HUDEP-2 (cell line): ENCODE data around the gene DHDH.

ENCODE experiments used
- DNase-seq, 76 experiments: peaks; one replicate each; lab custom pipeline; 2025; ENCODE audit not compliant: unreplicated experiment in 76 of 76; lab: John Stamatoyannopoulos, UW

DHDH gene

GRCh38 chr19:48965040-48965805 lies 31.7 kb downstream of the DHDH start, which contains the start of gene FTL:
TSS of gene FTL (plus strand) at chr19:48965309. CDS start at chr19:48965508, 199 bp downstream.
- peak in 74 of 76 experiments; percentile 90 to 99 (median 98) for DNase-seq

GRCh38 chr19:48965806-48966540 lies 32.5 kb downstream of the DHDH start:
- DNase-seq: peak in 73 of 76 experiments; percentile 45 to 97 (median 82)

DNA sequence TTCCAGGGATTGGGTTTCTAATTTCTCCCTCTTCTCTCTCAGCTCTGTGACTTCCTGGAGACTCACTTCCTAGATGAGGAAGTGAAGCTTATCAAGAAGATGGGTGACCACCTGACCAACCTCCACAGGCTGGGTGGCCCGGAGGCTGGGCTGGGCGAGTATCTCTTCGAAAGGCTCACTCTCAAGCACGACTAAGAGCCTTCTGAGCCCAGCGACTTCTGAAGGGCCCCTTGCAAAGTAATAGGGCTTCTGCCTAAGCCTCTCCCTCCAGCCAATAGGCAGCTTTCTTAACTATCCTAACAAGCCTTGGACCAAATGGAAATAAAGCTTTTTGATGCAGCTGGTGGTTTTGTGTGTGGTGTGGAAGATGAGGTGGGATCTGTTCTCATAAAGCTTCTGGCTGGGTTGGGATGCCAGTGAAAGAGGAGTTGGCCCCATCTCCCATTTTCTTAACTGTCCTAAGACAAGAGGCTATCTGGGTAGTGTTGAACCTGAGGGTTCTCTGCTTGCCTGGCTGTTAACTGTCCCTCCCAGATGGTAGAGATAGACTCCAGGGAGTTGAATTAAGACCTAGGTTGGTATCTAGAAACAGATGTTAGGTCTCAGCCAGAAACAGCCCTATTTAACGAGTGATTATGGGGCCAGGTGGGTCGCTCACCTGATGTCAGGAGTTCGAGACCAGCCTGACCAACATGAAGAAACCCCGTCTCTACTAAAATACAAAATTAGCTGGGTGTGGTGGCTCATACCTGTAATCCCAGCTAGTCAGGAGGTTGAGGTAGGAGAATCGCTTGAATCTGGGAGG lies 33.2 kb downstream of the DHDH start:
- DNase-seq: peak in 53 of 76 experiments; percentile 19 to 73 (median 47)

DNA sequence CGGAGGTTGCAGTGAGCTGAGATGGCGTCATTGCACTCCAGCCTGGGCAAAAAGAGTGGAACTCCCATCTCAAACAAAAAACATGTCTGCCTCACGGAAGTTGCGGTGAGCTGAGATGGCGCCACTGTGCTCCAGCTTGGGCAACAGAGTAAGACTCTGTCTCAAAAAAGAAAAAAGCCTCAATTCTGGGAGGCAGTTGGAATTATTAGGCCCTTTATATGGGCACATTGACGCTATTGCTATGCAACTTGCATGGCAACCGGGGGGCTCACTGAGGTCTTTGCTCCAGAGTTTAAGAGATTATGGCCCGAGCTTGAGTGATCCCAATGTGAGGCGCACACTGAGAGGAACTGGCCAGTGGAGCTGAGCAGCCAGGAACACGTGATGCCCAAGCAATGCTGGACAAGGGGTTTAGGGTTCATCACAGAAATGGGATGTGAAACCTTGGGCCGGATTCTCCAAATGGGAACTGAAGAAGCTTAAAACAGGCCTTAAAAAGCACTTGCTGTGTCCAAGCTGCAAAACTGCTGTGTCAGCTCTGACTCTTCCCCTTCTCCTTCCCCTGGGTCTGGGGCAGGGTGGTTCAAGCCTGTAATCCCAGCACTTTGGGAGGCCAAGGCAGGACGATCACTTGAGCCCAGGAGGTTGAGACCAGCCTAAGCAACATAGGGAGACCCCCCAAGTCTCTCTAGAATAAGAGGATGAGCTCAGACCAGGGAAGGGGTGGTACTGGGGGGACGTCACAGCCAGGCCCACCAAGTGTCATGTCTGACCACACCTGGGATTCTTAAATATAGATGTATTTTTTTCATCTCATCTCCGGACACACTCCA lies 34.1 kb downstream of the DHDH start:
- peak in 28 of 76 experiments; percentile 22 to 82 (median 49) for DNase-seq

- peak in 4 of 76 experiments; percentile 21 to 75 (median 42) for DNase-seq
Observed at GRCh38 chr19:48968179-48968661, 34.7 kb downstream of the DHDH start.

GRCh38 chr19:48968813-48969218 lies 35.3 kb downstream of the DHDH start:
- no peak for DNase-seq

DNA sequence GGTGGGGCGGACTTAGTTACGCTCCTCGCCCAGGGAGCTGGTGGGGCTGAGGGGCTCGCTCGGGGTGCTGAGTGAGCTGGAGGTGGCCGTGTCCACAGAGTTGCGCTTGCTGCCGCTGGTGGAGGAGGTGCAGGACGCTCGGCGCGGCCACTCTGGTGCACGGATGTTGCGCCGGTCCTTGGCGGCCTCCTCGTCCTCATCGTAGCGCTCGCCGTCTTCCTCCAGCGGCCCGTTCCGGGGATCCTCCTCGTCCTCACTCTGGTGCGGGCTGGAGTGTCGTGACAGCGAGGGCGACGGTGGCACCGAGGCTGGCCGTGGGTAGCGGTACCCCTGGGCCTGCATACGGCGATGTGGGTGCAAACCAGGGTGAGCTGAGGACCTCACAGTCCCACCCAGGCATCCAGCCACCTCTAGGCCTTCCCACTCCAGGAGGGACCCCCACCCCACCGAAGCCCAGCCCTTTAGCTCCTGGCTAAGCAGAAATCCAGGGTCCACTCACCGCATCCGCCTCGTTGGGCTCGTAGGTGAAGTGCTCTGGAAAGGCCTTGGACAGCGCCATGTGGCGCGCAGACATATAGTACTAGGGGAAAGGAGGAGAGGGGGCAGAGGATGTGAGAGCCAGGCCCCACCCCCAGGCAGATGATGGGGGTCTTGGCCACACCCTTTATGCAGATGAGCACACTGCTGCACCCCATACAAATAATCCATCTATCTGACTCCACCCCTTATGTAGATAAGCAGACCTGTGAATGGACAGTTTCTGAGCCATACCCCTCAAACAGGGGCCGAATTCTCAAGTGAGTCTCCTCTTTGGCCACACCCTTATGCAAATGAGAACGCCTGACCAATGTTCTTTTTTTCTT lies 36.0 kb downstream of the DHDH start:
- peak in 35 of 76 experiments; percentile 6 to 73 (median 42) for DNase-seq

GRCh38 chr19:48970139-48970766 lies 36.8 kb downstream of the DHDH start:
- DNase-seq: no peak

DNA sequence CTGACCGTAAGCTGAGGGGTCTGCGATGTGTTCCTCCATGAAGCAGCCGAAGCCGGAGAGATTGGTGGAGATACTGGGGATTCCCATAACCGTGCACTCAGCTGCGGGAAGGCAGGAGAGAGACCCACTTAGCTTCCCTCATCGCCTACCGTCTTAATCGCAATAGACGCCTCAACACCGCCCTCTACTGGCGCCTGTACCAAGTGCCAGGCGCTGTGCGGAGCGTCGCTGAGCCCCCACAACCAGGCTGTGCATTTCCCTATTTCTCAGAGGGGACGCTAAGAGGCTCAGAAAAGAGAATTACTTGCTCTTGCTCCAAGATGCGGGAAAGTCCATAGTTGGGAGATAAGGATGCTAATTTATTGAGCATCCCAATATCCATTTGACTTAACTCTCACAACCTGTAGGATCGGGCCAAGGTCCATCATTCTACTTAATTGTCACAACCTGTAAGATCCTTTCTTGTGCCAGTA lies 37.5 kb downstream of the DHDH start:
- peak in 66 of 76 experiments; percentile 30 to 93 (median 74) for DNase-seq

DNA sequence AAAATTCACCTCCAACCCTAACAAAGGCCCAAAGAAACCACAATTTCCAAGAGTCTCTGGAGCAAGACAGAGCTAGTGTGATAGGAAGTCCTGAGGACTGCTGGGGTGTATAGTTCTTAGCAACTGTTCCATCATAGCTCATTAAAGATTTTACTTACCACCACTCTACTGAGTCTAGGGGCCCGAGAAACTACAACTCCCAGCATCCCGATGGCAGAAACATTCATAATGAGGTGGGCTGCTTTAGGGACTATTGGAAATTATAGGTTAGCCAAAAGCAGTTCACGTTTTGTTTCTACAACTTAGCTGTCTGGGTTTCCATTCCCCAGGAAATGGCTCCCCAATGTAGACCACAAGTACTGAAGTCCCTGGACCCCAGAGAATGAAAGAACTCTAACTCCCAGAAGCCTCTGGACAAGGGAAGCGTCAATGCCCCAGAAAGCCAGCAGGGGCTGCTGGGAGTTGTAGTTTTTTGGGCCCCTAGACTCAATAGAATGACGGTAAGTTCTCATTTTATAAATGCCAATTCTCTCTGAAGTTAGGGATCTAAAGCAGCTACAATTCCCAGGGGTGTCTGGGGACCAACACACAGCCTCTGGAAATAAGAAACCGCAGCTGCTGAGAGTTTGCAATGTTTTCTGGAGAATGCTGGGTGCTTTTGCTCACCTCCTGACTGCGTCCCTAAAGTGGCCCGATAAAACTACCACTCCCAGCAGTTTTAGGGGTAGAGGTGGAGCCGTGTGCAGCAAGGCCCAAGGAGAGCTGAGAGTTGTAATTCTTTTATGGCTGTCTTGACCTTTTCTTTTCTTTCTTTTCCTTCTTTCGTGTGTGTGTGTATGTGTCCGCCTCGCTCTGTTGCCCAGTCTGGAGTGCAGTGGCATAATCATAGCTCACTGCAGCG lies 42.7 kb downstream of the DHDH start:
- peak in 20 of 76 experiments; percentile 15 to 52 (median 32) for DNase-seq

- DNase-seq: no peak
Observed at GRCh38 chr19:48977061-48977460, 43.6 kb downstream of the DHDH start.

DNA sequence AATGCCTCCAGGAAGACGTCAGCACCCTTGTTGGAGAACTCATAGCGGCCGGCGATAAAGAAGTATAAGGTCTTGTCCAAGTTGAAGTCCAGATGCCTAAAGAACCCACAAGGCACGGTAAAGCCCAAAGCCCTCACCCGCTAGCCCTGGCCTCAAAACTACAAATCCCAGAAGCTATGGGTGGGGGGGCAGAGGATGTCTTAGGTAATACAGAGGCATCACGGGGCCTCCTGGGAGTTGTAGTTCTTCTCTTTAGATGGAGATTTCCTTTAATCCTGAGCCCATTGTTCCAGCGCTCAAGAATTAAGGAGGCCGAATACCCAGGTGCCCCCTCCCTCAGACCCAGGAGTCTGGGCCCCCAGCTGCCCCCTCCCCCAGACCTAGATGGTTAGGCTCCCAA lies 48.8 kb downstream of the DHDH start:
- DNase-seq: no peak

DNA sequence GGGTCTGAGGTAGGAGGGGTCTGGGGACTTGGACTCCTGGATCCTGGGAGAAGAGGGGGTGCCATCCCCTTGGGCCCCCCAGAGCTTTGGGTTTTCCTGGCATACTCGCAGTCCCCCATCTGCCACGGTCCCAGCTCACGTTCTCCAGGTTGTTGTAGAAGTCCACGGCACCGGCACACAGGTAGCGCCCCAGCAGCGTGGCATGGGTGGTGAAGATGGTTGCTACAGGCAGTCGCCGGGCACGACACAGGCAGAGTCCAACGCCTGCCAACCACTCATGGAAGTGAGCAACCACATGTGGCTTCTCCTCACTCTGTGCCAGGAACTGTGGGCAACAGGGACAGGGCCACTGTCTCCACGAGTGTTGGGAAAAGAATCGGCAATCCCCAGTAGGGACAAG lies 52.2 kb downstream of the DHDH start:
- no peak for DNase-seq

GRCh38 chr19:48986211-48986610 lies 52.7 kb downstream of the DHDH start:
- no peak for DNase-seq

DNA sequence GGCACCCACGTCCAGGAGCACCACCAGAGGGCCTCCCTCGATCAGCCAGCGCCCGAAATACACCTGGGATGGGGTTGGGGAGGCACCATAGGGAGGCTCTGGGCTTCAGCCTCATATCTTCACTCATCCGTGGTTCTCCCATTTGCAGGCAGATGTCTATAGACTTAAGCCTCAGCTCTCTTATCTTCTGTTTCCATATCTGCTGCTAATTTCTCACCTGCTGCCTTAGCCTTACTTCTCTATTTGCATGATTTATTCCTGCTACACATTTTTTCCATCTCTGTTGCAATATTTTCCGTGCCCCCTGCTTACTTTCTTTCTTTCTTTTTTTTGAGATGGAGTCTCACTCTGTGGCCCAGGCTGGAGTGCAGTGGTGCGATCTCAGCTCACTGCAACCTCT lies 53.8 kb downstream of the DHDH start:
- no peak for DNase-seq

- no peak for DNase-seq
Observed at GRCh38 chr19:48988286-48988685, 54.8 kb downstream of the DHDH start.

DNA sequence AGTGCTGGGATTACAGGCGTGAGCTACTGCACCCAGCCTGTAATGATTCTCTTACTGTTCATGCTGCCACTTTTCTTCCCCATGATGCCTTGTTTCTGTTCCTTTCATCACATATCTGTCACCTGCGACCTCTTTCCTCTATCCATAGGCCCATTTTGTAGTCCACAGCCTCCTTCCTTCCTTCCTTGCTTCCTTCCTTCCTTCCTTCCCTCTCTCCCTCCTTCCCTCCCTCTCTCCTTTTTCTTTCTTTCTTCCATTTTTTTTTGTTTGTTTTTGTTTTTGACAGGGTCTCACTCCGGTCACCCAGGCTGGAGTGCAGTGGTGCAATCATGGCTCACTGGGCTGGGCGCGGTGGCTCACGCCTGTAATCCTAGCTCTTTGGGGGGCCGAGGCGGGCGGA lies 55.4 kb downstream of the DHDH start:
- no peak for DNase-seq
